A549 (cell line): ENCODE measurements around the gene CNBD2. TPM values are rescaled to one million over a fixed set of nuclear protein-coding genes. Genes with fewer than 3 reads are reported as not detected.

Source experiments
- ATAC-seq, 2 experiments: fragments of 200-7000 bp in 1 of 2; fragments of >200 bp in 1 of 2; cut with Nextera tagmentation in 1 of 2; cut with Tn5 transposase in 1 of 2; 3 replicates each; pipeline versions ENCODE4 v1.8.0 to v1.9.1; 2018 to 2020; ENCODE audit warnings: mild to moderate bottlenecking in 1 of 2, moderate library complexity in 1 of 2
- CTCF ChIA-PET: fragments of 300-600 bp; sonication (Branson Sonifier 250); formaldehyde crosslinking; extraction: SDS; loops from one replicate; lab custom pipeline; 2021; ENCODE audit warnings: antibody characterized with exemption, inconsistent platforms; lab: Yijun Ruan, JAX
- POLR2A ChIA-PET: fragments of 350-600 bp; formaldehyde crosslinking; extraction: SDS; loops from one replicate; lab custom pipeline; 2021; ENCODE audit warnings: antibody characterized with exemption, inconsistent platforms; lab: Yijun Ruan, JAX
- DNase-seq, 2 experiments: peaks; one replicate each; pipeline versions ENCODE4 v3.0.0 to v3.0.0-alpha.2; 2011 to 2016; ENCODE audit warnings: low read depth in 1 of 2, low spot score in 1 of 2
- FAIRE-seq: peaks from 2 replicates; lab custom pipeline; 2011; peaks lifted over from hg19 to GRCh38; lab: Jason Lieb, UNC
- H3K27ac ChIP-seq, 2 experiments: fragments of >200 bp; sonication (Bioruptor Twin); formaldehyde crosslinking; 3 replicates each; pipeline ENCODE4 v1.5.1; 2016 to 2017
- H3K4me1 ChIP-seq: fragments of >200 bp; sonication (Bioruptor Twin); formaldehyde crosslinking; 3 replicates; pipeline ENCODE4 v1.6.1; 2016
- H3K4me2 ChIP-seq: fragments of >200 bp; sonication (Bioruptor Twin); formaldehyde crosslinking; 3 replicates; pipeline ENCODE4 v1.6.1; 2016
- H3K4me3 ChIP-seq: fragments of >200 bp; sonication (Bioruptor Twin); formaldehyde crosslinking; 3 replicates; pipeline ENCODE4 v1.5.1; 2016
- H3K9me3 ChIP-seq: fragments of >200 bp; sonication (Bioruptor Twin); formaldehyde crosslinking; 3 replicates; pipeline ENCODE4 v1.6.1; 2016
- ATOH8 ChIP-seq: fragments of 250-450 bp; sonication (Bioruptor Pico); IDR thresholded peaks from 2 replicates; pipeline ENCODE4 v1.5.0; 2020; ENCODE audit warnings: low read depth, mild to moderate bottlenecking, moderate library complexity
- CBX8 ChIP-seq: fragments of 200-600 bp; sonication (generic); IDR thresholded peaks from 2 replicates; pipeline ENCODE4 v1.6.1; 2016
- CEBPB ChIP-seq, 2 experiments: fragments of >200 bp in 1 of 2; sonication (Bioruptor Twin) in 1 of 2; formaldehyde crosslinking in 1 of 2; IDR thresholded peaks; 2 replicates each; pipeline ENCODE4 v1.6.1; 2012 to 2016
- E2F6 ChIP-seq: IDR thresholded peaks from 2 replicates; pipeline ENCODE4 v1.6.1; 2012; ENCODE audit warnings: low read depth, borderline replicate concordance
- EHMT2 ChIP-seq: fragments of 200-600 bp; sonication (generic); IDR thresholded peaks from 2 replicates; pipeline ENCODE4 v1.6.1; 2016; ENCODE audit warnings: antibody characterized with exemption, low read depth, mild to moderate bottlenecking, moderate library complexity
- EP300 ChIP-seq, 2 experiments: fragments of >200 bp; sonication (Bioruptor Twin); formaldehyde crosslinking; IDR thresholded peaks; 2 replicates in 1 of 2; 3 replicates in 1 of 2; pipeline ENCODE4 v1.6.1; 2016 to 2017
- FOSB ChIP-seq: fragments of 250-450 bp; sonication (Bioruptor Pico); IDR thresholded peaks from 2 replicates; pipeline ENCODE4 v1.5.0; 2020; ENCODE audit warnings: mild to moderate bottlenecking, moderate library complexity
- FOXS1 ChIP-seq: fragments of 250-450 bp; sonication (Bioruptor Pico); IDR thresholded peaks from 2 replicates; pipeline ENCODE4 v1.5.0; 2020; ENCODE audit warnings: mild to moderate bottlenecking, moderate library complexity
- GATA3 ChIP-seq: IDR thresholded peaks from 2 replicates; pipeline ENCODE4 v1.6.1; 2012; ENCODE audit warnings: borderline replicate concordance
- HMGXB4 ChIP-seq: fragments of 250-450 bp; sonication (Bioruptor Pico); IDR thresholded peaks from 2 replicates; pipeline ENCODE4 v1.5.0; 2021; ENCODE audit warnings: mild to moderate bottlenecking, moderate library complexity, borderline replicate concordance
- MAFK ChIP-seq: fragments of 450-650 bp; IDR thresholded peaks from 2 replicates; pipeline ENCODE4 v1.6.1; 2014; ENCODE audit not compliant: partially characterized antibody
- MYC ChIP-seq: IDR thresholded peaks from 2 replicates; pipeline ENCODE4 v1.6.1; 2012; ENCODE audit warnings: mild to moderate bottlenecking, inconsistent platforms, low read length, improper control_type of control experiment, borderline replicate concordance
- NR3C1 ChIP-seq: fragments of >200 bp; sonication (Bioruptor Twin); formaldehyde crosslinking; IDR thresholded peaks from 3 replicates; pipeline ENCODE4 v1.6.1; 2017
- PHF8 ChIP-seq: fragments of 200-600 bp; sonication (generic); IDR thresholded peaks from 2 replicates; pipeline ENCODE4 v1.6.1; 2016; ENCODE audit warnings: low read depth, mild to moderate bottlenecking, antibody characterized with exemption, moderate library complexity, borderline replicate concordance
- REST ChIP-seq: fragments of 200-600 bp; sonication (generic); IDR thresholded peaks from 2 replicates; pipeline ENCODE4 v1.6.1; 2016; ENCODE audit warnings: antibody characterized with exemption, mild to moderate bottlenecking, moderate library complexity
- RNF2 ChIP-seq: fragments of 200-600 bp; sonication (generic); IDR thresholded peaks from 2 replicates; pipeline ENCODE4 v1.6.1; 2016; ENCODE audit warnings: low read depth, mild to moderate bottlenecking, antibody characterized with exemption, moderate library complexity, borderline replicate concordance
- SMC3 ChIP-seq: fragments of >200 bp; sonication (Bioruptor Twin); formaldehyde crosslinking; IDR thresholded peaks from 3 replicates; pipeline ENCODE4 v1.6.1; 2018; ENCODE audit warnings: inconsistent platforms
- TFCP2L1 ChIP-seq: fragments of 250-450 bp; sonication (Bioruptor Pico); IDR thresholded peaks from 2 replicates; pipeline ENCODE4 v1.5.0; 2021; ENCODE audit warnings: mild to moderate bottlenecking
- TP53 ChIP-seq: fragments of 250-450 bp; sonication (Bioruptor Pico); IDR thresholded peaks from 2 replicates; pipeline ENCODE4 v1.5.0; 2021; ENCODE audit warnings: mild to moderate bottlenecking, moderate library complexity
- ZC3H11A ChIP-seq: fragments of 450-650 bp; IDR thresholded peaks from 2 replicates; pipeline ENCODE4 v1.6.1; 2014; ENCODE audit warnings: antibody characterized with exemption, mild to moderate bottlenecking
- ZFP36 ChIP-seq: fragments of 450-650 bp; IDR thresholded peaks from 2 replicates; pipeline ENCODE4 v1.6.1; 2014; ENCODE audit warnings: borderline replicate concordance; ENCODE audit not compliant: partially characterized antibody
- ZSCAN20 ChIP-seq: fragments of 250-450 bp; sonication (Bioruptor Pico); IDR thresholded peaks from 2 replicates; pipeline ENCODE4 v1.8.0; 2022; ENCODE audit warnings: mild to moderate bottlenecking, moderate library complexity
- WGBS: methylation state at CpG from one replicate; pipeline ENCODE4 v1.1.6; 2017; ENCODE audit errors: missing lambda C conversion rate; 5-methylcytosine and 5-hydroxymethylcytosine counted together
- polyA plus RNA-seq, 4 experiments: library from polyadenylated mRNA; depleted of rRNA in 3 of 4; stranded (reverse); fragments of >200 nt; fragmentation: RNase III in 1 of 4; extraction: RNeasy Plus Mini Kit Qiagen cat#74134 plus additional on column Dnase treatment in 1 of 4; gene quantifications; 2 replicates in 3 of 4; 3 replicates in 1 of 4; pipeline ENCODE4 v1.2.3, GENCODE V29; 2011 to 2017

The CNBD2 gene
- polyA plus RNA-seq, 2 of the 4 experiments (the other 2 are of a cell fraction), result 4.3 to 5.4 TPM

DNA sequence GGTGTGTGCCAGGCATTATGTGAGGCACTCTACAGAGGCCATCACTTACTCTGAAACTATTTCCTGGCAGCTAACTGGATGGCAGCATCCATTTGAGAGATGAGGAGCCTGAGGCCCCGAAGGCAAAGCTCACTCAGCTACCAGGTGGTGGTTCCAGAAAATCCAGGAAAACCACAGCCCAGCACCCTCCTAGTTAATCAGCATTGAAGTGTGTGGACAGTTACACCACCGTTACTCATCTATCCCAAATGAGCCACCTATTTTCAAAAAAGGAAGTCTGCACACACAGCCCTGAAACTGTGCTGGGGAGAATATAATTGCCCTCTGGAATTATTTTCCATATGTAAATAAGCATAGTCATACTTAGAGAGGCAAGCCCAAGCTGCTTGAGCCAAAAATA, 67.4 kb downstream of the CNBD2 start:
- peak overlapping the region in 1 of 2 experiments; percentile 60; a peak in 3 of 6 replicates for H3K27ac ChIP-seq
- POLR2A ChIA-PET, result no interaction called here
- peaks cover 11% of the 10 kb centered on the region; the same call in 2 of the 3 replicates for H3K4me1 ChIP-seq
- CTCF ChIA-PET, result interaction anchor here (1.2 to 1.7 kb wide), 2 partner anchors 43 to 103 kb away, joined by 3 to 7 read pairs; no protein-coding TSS in a partner anchor
- ATAC-seq, result peak; percentile 30 to 62; a peak in 4 of 6 replicates
- H3K4me2 ChIP-seq, result no peak overlapping the region
- no peak overlapping the region for H3K4me3 ChIP-seq
- DNase-seq, result no peak
- no peaks in the 10 kb centered on the region for H3K9me3 ChIP-seq
- 28% methylated on average over 1 of the region's 2 CpGs for WGBS
- no peak for TF ChIP-seq ZSCAN20 (CRISPR knock-in tag)
- TF ChIP-seq TP53, result no peak
- TF ChIP-seq SMC3, result no peak
- TF ChIP-seq ATOH8 (CRISPR knock-in tag), result no peak
- no peak for TF ChIP-seq FOXS1 (CRISPR knock-in tag)
- TF ChIP-seq EP300 (IDR thresholded peaks at IDR 0.05), result no peak
- no peak for TF ChIP-seq RNF2
- TF ChIP-seq GATA3, result no peak
- FAIRE-seq, result no peak

- H3K9me3 ChIP-seq, result no peaks in the 10 kb centered on the region
- TF ChIP-seq REST (no peak), TFCP2L1 (CRISPR knock-in tag) (no peak), NR3C1 (no peak), EP300 (IDR thresholded peaks at IDR 0.05) (no peak), MYC (no peak), CBX8 (no peak), ZC3H11A (no peak), HMGXB4 (no peak), MAFK (no peak), ATOH8 (CRISPR knock-in tag) (no peak), EHMT2 (no peak), FOSB (CRISPR knock-in tag) (no peak), E2F6 (no peak), PHF8 (no peak), CEBPB (IDR thresholded peaks at IDR 0.05) (no peak), ZFP36 (no peak)
- H3K27ac ChIP-seq, result no peak overlapping the region
- no peak overlapping the region for H3K4me3 ChIP-seq
- peaks cover 11% of the 10 kb centered on the region; the same call in 2 of the 3 replicates for H3K4me1 ChIP-seq
- FAIRE-seq, result no peak
- DNase-seq, result no peak
- H3K4me2 ChIP-seq, result no peak overlapping the region
- no peak; a peak in 1 of 6 replicates for ATAC-seq
- WGBS, result 80% methylated on average over 3 of the region's 3 CpGs
- POLR2A ChIA-PET, result no interaction called here
- CTCF ChIA-PET, result interaction anchor here (1.7 kb wide), 1 partner anchor 102 kb away, joined by 7 read pairs; no protein-coding TSS in a partner anchor
Measured at GRCh38 chr20:36036688-36037087, 68.3 kb downstream of the CNBD2 start.
